Lower lobe of right lung (tissue), 2 donors: ENCODE results near the gene TEP1. TPM values are rescaled to one million over a fixed set of nuclear protein-coding genes. Genes with fewer than 3 reads are reported as not detected.

Source experiments
- ATAC-seq, 2 donors: fragments of 200-7000 bp; cut with Tn5 transposase; one replicate each; pipeline ENCODE4 v1.9.1; 2020 to 2022; ENCODE audit warnings: mild to moderate bottlenecking in 2 of 2, moderate library complexity in 2 of 2
- DNase-seq: peaks from one replicate; pipeline ENCODE4 v3.0.0-alpha.2; 2020
- H3K27ac ChIP-seq: fragments of 200-600 bp; one replicate; pipeline ENCODE4 v1.8.0; 2022
- H3K27me3 ChIP-seq: fragments of 200-600 bp; one replicate; pipeline ENCODE4 v1.8.0; 2022; ENCODE audit warnings: low read depth
- H3K36me3 ChIP-seq: fragments of 200-600 bp; one replicate; pipeline ENCODE4 v1.8.0; 2022; ENCODE audit warnings: mild to moderate bottlenecking
- H3K4me1 ChIP-seq: fragments of 200-600 bp; one replicate; pipeline ENCODE4 v1.8.0; 2022
- H3K4me3 ChIP-seq: fragments of 200-600 bp; one replicate; pipeline ENCODE4 v1.8.0; 2022; ENCODE audit warnings: mild to moderate bottlenecking
- H3K9me3 ChIP-seq: fragments of 200-600 bp; one replicate; pipeline ENCODE4 v1.8.0; 2022
- CTCF ChIP-seq: fragments of 200-600 bp; IDR thresholded peaks from one replicate; pipeline ENCODE4 v1.8.0; 2022; ENCODE audit warnings: antibody characterized with exemption, mild to moderate bottlenecking
- intact Hi-C: fragments of 100-400 bp; cut with DNase I; formaldehyde crosslinking; loops from one replicate; pipeline ENCODE4 v1.11.0; 2022
- total RNA-seq: library from RNA; stranded (reverse); fragmentation: NEBNext Ultra II Directional; extraction: Animal tissue kit (Norgen Biotek cat#: 25700); gene quantifications from one replicate; pipeline ENCODE4 v1.2.1, GENCODE V29; 2021
- donor health status: DM: no; HTN: yes; CAD: no; lungs with severe emphysema.

The TEP1 gene
- total RNA-seq, 1 donor from 2014 or later, result 53.6 TPM

- Histone ChIP-seq H3K4me1 (no peaks in the 10 kb centered on the region), H3K4me3 (no peak overlapping the region), H3K36me3 (peaks cover 13% of the 10 kb centered on the region), H3K27ac (no peak overlapping the region), H3K27me3 (no peaks in the 10 kb centered on the region), H3K9me3 (no peaks in the 10 kb centered on the region)
- no peak for ATAC-seq
- TF ChIP-seq CTCF, result no peak
- DNase-seq, result no peak
- intact Hi-C loops, result no loop called here
These were observed 28.2 kb upstream of the TEP1 start for GRCh38 chr14:20441461-20441860.

- TF ChIP-seq CTCF, result no peak
- peaks cover 1% of the 10 kb centered on the region for H3K27me3 ChIP-seq
- ATAC-seq (peak in 1 of 2 donors; percentile 53), DNase-seq (no peak)
- H3K4me1 ChIP-seq, result no peaks in the 10 kb centered on the region
- intact Hi-C loops, result no loop called here
- no peaks in the 10 kb centered on the region for H3K9me3 ChIP-seq
- no peak overlapping the region for H3K27ac ChIP-seq
- no peak overlapping the region for H3K4me3 ChIP-seq
- peaks cover 8% of the 10 kb centered on the region for H3K36me3 ChIP-seq
These were observed 27.6 kb upstream of the TEP1 start for GRCh38 chr14:20440882-20441281.

- H3K9me3 ChIP-seq, result no peaks in the 10 kb centered on the region
- TF ChIP-seq CTCF, result no peak
- peaks cover 3% of the 10 kb centered on the region for H3K36me3 ChIP-seq
- ATAC-seq, result no peak
- H3K4me3 ChIP-seq, result no peak overlapping the region
- H3K4me1 ChIP-seq, result no peaks in the 10 kb centered on the region
- intact Hi-C loops, result no loop called here
- H3K27me3 ChIP-seq, result peaks cover 5% of the 10 kb centered on the region
- DNase-seq, result no peak
- H3K27ac ChIP-seq, result no peak overlapping the region
These were observed 27.2 kb upstream of the TEP1 start for GRCh38 chr14:20440465-20440864.

GRCh38 chr14:20438664-20439063, 25.4 kb upstream of the TEP1 start:
- Histone ChIP-seq H3K27me3 (peaks cover 14% of the 10 kb centered on the region), H3K9me3 (no peaks in the 10 kb centered on the region), H3K4me1 (no peaks in the 10 kb centered on the region), H3K36me3 (no peaks in the 10 kb centered on the region), H3K27ac (no peak overlapping the region), H3K4me3 (no peak overlapping the region)
- intact Hi-C loops, result no loop called here
- DNase-seq (no peak), ATAC-seq (no peak)
- no peak for TF ChIP-seq CTCF

- Histone ChIP-seq H3K27me3 (peaks cover 14% of the 10 kb centered on the region), H3K36me3 (no peaks in the 10 kb centered on the region), H3K4me1 (no peaks in the 10 kb centered on the region), H3K4me3 (no peak overlapping the region), H3K27ac (no peak overlapping the region), H3K9me3 (no peaks in the 10 kb centered on the region)
- DNase-seq (no peak), ATAC-seq (no peak)
- TF ChIP-seq CTCF, result no peak
- intact Hi-C loops, result no loop called here
These were observed 23.1 kb upstream of the TEP1 start for GRCh38 chr14:20436363-20436755.
